GM18519 (cell line): ENCODE results near the gene LCN6.

Experiments used
- ATAC-seq: cut with Tn5 transposase; IDR thresholded peaks from one replicate; pipeline ENCODE4 v1.9.1; 2021; ENCODE audit warnings: mild to moderate bottlenecking, moderate library complexity; ENCODE audit not compliant: unreplicated experiment, low FRiP score

Gene LCN6

DNA sequence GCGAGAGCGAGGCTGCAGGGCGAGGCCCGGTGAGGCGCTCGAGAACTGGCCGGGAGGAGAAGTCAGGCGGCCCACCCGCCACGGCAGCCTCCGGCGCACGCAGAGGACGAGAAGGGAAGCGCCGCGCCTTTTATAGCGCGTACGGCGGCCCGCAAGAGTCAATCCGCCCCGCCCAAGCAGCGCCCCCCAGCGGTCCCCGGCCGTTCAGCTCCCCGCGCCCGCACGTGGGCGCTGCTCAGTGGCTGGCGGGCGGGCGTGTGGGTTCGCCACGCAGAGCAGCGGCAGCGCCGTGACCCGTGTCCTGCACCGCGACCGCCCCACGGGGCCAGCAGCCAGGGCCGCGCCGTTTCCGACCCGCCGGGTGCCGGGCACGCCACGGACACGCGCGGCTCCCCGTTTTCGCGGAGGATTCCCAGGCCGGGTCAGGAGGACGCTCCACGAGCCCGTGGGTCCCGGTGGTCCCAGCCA, 20.2 kb downstream of the LCN6 start:
- no peak for ATAC-seq

DNA sequence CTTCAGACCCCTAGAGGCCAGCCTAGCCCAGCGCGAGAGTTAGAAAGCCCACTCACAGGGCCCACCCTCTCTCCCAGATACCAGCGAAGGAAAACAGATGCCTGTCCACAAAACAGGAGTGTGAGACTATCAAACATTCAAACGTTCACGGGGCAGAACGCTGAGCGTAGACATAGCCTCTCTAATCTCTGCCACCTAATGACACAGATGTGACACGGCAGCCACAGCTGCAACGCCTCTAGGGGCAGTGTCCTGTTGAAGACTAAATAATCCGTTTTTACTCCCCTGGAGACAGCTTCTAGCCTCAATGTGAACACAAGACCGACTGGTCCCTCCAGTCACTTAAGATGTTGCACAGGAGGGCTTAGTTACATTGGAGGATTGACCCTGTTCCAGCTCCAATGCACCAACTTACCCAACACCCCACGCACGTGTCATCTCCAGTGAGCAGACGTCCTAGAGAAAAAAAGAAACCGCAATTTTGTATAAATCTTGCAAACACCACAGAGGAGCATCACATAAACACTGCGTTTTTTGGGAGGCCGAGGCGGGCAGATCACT, 21.6 kb downstream of the LCN6 start:
- no peak for ATAC-seq

DNA sequence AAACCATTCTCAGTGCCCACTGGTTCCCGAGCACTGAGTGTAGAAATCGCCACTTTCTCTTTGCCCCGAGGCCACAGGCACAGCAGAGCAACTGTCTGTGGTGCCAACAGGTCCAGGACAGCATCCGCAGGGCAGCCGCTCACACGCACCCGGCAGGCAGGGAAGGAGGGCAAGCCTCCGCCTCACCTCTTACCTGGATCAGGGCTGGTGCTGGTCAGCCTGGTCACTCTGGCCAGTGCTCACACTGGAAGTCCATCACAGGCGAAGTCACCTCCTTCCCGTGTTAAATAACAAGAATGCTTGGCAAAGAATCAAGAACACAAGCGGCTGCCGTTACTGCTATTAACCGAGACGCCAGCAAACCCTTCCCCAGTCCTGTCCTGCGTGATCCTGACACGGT, 22.2 kb downstream of the LCN6 start:
- ATAC-seq: no peak

DNA sequence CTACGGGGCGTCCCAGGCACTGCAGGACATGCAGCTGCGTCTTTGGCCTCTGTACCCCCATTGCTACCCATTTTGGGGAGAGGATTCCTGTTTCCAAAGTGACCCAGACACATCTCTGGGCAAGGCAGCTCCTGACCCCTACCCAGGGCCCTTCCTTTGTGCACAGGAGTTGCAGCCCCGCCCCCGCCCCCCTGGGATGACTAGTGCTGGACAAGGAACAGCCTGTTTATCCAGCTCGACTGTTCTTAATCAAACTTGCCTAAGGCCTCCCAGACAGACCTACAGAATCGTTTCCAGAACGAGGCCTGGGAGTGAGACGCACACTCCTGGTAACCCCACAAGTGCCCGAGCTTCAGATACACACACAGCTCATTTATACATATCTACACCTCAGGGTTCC, 22.7 kb downstream of the LCN6 start:
- ATAC-seq: no peak

DNA sequence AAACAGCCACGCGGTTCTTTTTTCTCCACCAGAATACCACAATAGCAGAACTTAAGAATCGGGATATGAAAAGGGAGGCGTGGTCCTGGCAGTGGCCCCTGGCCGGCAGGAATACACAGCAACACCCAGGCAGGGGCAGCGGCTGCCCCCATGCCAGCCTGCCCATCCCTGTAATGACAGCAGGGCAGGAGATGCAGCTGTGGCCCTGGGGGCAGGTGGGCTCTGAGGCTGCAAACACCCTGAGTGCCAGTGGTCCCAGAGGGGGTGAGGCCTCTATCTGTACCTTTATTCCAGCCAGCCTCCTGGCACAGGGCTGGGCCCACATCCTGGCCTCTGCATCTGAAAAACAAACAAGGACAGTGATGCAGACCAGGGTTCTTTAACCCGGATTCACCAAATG, 23.6 kb downstream of the LCN6 start:
- ATAC-seq: no peak

DNA sequence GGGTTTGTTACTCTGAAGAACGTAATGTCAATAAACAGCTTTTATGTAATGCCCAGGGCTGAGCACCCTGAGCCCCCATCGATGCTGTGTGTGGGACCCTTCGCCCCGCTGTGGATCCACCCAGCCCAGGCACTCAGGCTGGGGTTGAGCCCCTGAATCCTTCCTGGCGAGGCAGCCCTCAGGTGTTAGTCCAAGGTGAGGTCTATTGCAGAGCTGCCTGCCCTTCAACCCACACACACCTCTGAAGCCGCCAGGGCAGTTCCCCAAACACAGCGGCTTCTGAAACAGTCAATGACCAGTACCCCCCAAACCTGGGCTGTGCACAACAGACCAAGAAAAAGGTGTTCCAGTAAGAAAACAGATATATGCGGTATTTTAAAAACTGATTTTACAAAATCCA, 24.3 kb downstream of the LCN6 start:
- no peak for ATAC-seq

DNA sequence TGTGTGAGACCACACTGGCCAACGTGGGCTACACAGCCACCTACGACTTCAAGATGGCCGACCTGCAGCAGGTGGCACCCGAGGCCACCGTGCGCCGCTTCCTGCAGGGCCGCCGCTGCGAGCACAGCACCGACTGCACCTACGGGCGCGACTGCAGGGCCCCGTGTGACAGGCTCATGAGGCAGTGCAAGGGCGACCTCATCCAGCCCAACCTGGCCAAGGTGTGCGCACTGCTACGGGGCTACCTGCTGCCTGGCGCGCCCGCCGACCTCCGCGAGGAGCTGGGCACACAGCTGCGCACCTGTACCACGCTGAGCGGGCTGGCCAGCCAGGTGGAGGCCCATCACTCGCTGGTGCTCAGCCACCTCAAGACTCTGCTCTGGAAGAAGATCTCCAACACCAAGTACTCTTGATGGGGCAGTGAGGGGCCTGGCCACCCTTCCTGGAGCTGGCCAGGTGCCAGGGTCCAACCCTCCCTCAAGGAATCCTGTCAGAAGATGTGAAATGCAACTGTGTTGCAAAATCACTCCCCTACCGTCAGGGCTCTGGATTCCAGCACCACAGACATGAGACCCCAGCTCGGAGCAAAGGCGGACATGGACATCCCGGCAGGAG, 24.9 kb downstream of the LCN6 start:
- no peak for ATAC-seq

DNA sequence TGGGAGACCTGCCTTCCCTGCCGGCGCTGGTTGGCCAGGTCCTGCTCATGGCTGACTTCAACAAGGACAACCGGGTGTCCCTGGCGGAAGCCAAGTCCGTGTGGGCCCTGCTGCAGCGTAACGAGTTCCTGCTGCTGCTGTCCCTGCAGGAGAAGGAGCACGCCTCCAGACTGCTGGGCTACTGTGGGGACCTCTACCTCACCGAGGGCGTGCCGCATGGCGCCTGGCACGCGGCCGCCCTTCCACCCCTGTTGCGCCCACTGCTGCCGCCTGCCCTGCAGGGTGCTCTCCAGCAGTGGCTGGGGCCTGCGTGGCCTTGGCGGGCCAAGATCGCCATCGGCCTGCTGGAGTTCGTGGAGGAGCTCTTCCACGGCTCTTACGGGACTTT, 25.4 kb downstream of the LCN6 start:
- no peak for ATAC-seq

DNA sequence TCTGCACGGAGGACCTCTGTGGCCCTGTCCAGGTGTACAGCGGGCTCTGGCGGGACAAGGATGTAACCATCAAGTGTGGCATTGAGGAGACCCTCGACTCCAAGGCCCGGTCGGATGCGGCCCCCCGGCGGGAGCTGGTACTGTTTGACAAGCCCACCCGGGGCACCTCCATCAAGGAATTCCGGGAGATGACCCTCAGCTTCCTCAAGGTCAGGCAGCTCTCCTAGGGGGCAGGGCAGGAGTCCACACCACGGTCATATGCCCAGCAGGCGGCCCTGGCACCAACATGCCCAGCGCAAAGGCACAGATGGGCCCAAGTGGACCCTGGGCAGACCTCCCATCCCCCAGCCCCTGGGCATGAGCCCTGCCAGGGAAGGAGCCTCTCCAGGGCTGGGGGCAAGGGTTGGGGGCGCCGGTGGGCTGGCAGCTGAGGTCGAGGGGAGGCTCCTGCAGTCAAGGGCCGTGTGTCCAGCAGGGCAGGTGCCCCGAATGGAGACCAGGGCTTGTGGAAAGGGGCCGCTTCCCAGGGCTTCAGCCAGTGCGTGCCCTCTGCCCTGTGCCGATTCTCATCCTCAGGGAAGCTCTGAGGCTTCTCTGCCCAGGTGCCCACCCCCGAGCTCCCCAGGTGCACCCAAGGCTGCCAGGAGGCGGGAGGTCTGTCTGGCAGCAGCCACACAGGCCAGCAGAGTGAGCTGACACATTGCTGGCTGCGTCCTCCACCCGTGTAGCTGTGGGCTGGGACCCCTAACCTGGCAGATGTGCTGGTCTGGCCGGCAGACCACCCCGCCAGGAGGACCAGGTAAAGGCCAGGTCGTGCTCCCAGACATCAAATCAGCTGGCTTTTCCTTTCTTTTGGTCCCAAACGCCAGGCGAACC, 26.0 kb downstream of the LCN6 start:
- ATAC-seq: no peak

DNA sequence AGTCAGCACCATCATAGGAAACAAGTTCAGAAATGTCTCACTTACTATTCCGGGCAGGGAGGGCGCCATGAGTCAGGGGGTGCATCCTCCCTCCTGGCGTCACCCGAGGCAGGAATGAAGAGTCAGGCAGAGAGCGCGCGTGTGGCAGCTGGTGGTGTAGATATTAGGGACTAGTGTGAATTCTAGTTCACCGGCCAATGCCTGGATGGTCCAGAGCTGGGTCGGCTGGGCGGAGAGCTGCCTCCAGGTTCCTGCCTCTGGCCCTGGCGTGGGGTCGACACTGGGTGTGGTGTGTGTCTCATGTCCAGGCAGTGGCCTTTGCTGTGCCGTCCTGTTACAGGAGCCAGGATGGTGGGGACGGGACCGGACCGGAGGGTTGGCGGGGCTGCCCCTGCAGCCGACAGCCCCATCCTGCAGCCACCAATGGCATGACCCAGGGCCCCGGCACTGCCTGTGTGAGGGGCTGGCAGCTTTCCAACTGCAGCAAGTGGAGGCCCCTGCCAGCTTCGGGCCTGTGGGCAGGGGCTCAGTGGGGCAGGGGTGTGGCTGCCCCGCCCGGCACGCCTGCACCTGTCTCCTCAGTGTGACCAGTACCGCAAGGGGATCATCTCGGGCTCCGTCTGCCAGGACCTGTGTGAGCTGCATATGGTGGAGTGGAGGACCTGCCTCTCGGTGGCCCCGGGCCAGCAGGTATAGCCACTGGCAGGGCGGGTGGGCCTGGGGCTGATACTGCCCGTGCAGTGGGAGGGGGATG, 26.8 kb downstream of the LCN6 start:
- no peak for ATAC-seq

DNA sequence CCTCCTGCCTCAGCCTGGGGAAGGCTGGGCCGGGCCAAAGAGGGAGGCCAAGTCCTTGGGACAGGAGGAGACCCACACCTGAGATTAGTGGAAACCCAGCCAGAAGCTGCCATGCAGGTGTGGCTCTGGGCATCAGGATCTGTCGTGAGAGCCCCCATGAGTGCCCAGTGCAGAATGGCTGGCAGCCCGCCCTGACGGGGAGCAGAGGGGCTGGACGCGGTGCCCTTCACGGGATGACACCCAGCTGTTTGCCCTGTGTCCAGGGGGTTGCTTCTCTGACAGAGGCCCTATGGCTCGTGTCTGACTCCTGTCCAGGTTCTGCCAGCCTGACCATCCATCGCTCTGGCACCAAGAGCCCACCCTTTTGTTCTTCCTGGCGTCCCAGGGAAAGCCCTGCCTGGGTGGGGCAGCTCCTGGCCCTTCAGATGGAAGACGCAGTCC, 27.4 kb downstream of the LCN6 start:
- no peak for ATAC-seq

DNA sequence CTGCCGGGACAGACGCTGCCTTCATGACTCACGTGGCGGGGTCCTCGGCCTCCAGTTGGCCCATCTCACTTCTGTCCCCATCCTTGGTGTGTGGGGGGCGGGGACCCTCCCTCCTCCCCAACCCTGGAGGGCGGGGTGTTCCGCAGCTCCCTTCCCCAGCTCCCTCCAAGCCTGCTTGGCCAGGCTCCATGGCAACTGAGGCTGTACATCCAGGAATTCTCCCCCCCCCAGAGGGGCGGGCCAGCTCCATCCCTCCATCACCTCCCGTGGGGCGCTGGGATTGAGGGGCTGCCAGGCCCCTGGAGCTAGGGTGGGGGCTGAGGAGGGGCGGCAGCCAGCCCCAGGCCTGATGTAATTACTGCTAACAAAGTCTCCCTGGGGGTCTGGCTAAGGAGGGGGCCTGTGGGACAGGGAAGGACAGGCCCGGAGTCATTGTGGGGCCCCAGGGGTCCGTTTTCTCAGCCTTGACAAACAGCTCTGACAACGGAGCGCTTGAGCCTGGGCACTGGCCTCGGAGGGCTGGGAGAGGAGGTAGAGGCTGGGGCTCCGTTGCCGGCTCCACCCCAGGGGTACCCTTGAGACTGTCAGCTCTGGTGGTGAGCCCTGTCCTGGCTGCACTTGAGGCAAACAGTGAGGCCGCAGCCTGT, 28.0 kb downstream of the LCN6 start:
- no peak for ATAC-seq

DNA sequence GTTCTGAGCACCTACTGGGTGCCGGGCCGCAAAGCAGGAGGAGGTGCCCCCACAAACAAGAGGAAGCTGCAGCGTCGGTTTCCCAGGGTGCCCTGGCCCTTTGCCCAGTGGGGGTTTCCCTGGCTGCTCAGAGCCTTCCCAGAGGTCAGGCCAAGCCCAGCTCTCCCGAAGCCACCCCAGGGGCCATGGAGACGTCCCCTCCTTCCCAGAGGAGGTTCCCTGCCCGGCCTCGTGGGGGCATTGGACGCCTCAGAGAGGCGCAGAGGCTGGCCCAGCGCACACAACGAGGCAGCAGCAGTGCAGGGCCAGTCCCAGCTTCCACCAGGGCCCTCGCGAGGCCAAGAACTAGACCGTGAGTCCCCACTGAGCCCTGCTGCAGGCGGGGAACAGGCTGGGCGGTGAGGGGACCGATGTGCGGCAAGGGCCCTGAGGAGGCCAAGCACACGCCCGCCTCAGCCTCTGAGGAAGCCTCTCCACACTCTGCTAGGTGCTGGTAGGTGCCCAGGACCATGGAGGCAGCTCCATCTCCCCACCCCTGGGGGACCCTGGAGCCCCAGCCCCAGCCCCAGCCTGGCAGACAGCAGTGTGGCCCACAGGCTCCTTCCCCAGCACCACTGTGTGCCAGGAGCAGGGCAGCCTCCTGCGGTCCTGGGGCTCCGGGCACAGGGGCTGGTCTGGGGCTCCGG, 29.0 kb downstream of the LCN6 start:
- no peak for ATAC-seq

DNA sequence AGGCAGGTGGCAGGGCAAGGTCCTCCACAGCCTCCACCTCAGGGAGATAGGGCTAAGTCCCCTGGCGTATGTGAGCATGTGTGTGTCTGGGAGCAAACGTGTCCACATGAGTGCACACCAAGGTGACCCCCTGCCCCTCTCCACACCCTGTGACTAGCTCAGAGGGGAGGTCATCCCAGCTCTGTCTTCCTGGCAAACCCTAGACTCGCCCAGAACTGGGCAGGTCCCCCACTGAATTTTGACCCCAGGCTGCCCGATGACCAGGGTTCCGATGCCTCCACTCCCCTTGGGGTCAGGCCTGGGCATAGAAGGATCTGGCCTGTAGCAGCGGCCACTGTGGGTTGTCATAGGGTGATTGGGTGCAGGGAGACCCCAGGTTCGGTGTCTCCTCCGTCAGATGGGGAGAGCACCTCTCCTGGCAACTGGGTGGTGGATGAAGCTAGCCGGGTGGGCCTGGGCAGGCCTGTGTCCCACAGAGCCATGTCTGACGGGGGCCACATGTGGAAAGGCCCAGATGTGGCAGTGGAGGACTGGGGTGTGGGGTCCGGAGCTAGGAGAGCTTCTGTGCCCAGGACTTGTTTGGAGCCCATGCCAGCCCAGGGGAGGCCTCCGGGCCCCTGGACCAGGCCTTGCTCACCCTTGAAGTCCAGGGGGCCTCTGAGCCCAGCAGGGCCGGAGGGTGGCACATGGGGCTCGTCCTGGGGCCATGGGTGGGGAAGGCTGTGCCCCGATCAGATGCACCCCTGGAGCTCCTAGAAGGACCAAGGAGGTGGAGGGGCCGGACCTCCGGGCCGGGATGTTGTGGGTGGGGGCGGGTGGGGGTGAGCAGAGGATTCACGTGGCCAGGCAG, 29.8 kb downstream of the LCN6 start:
- no peak for ATAC-seq

DNA sequence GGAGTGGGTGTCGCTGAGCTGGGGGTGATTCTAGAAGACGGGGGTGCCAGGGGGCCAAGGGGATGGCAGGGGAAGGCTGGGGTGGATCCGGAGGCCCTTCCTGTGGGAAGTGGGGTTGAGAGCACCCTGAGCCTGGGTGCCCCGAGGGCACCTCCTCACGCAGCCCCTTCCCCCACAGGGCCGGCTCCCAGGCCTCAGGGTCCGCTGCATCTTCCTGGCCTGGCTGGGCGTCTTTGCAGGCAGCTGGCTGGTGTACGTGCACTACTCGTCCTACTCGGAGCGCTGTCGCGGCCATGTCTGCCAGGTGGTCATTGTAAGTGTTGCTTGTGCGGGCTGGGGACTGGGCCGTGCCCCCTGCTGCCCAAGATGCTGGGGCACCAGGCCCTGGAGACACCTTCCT, 30.9 kb downstream of the LCN6 start:
- no peak for ATAC-seq

DNA sequence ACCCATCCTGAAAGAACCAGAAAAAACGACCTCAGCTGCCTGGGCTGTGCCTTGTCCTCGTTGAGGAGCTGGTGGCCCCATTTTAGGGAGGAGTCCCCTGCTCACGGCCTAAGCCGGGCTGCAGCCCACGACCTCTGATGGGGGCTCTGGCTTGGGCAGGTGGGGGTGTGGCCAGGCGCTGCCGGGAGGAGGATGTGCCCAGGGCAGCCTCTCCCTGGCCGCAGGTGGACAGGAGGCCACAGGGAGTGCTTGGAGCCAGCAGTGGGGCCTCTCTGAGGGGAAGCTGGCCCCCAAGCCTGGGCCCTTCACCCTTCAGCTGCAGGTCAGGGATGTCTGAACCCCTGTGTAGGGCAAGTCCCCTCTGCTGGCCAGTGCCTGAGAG, 33.4 kb downstream of the LCN6 start:
- ATAC-seq: no peak

DNA sequence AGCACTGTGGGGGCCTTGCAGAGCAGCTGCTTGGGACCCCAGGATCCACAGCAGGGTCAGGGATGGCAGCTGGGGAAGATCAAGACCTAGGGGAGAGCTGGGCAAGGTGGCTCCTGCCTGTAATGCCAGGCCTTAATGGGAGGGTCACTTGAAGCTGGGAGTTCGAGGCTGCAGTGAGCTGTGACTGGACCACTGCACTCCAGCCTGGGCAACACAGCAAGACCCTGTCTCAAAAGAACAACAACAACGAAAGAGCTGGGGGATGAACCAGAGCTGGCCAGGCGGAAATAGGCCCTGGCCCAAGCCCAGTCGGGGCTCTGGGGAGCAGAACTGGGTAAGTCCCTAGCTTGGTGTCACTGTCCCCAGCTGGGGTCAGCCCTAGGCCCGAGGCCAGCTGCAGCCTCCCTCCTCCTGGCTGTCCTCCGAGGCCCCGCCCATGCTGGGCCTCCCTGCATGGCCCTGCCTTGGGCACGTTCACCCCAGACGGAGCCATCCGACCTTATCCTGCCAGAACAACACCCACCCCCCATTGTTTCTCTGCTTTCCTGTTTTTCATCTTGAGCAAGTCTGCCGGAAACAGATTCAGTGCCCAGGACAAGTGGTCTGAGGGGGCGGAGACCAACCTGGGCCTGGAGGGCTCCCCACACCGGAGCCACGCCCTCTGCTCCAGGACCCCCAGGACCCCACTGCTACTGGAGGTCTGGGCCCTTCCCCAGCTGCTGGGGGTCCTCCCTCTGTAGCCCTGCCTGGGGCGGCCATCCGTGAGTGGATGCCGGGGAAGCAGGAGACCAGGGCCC, 34.0 kb downstream of the LCN6 start:
- no peak for ATAC-seq

DNA sequence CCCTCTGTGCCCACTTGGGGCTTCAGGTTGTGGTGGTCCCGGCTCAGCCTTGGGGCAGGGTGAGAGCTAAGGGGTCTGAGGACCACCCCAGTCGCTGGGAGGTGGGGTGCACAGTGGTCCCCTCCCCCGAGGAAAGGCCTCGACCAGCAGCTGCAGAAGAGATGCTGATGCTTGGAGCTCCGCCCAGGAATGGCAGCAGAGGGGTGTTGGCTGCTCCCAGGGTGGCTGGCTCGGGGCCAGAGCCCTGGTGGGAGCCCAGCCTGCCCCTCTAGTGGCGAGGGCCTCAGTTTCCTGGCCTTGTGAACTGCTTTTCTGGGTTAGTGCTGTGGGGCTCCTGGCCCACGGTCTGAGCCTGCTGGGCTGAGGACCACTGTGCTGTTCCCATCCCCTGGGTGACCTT, 34.8 kb downstream of the LCN6 start:
- no peak for ATAC-seq
